Panc1 (cell line): Measurements from ENCODE around the gene TMED7. TPM values are rescaled to one million over a fixed set of nuclear protein-coding genes. Genes with fewer than 3 reads are reported as not detected.

Experiments
- ATAC-seq: fragments of 200-7000 bp; cut with Tn5 transposase; 2 replicates; pipeline ENCODE4 v1.9.1; 2020; ENCODE audit warnings: mild to moderate bottlenecking, moderate library complexity
- BruUV-seq: library from RNA; stranded (reverse); fragments of 400-500 nt; replicated peaks from 2 replicates; lab custom pipeline; 2021; lab: Mats Ljungman, UMichigan
- CTCF ChIA-PET: fragments of 300-600 bp; sonication (Branson Sonifier 250); formaldehyde crosslinking; loops from one replicate; lab custom pipeline; 2022; ENCODE audit warnings: antibody characterized with exemption; lab: Charles Lee
- POLR2A ChIA-PET: fragments of 300-600 bp; sonication (Branson Sonifier 250); formaldehyde crosslinking; loops from one replicate; lab custom pipeline; 2022; ENCODE audit warnings: antibody characterized with exemption; lab: Charles Lee
- DNase-seq: peaks from one replicate; pipeline ENCODE4 v3.0.0-alpha.2; 2010; ENCODE audit warnings: low read depth, low spot score
- H3K27ac ChIP-seq: 2 replicates; pipeline ENCODE4 v1.5.1; 2011; ENCODE audit warnings: mild to moderate bottlenecking, low read length, inconsistent platforms
- H3K27me3 ChIP-seq: fragments of 200-500 bp; sonication (Bioruptor generic); 2 replicates; pipeline ENCODE4 v1.6.0; 2014; ENCODE audit warnings: low read length, inconsistent platforms; ENCODE audit not compliant: control insufficient read depth, insufficient read depth
- H3K36me3 ChIP-seq: fragments of 200-500 bp; sonication (Bioruptor generic); 2 replicates; pipeline ENCODE4 v1.5.1; 2014; ENCODE audit warnings: inconsistent platforms, mild to moderate bottlenecking, low read length, moderate library complexity; ENCODE audit not compliant: control insufficient read depth, insufficient read depth
- H3K4me1 ChIP-seq: 2 replicates; pipeline ENCODE4 v1.5.1; 2011; ENCODE audit warnings: inconsistent platforms, mild to moderate bottlenecking, low read length, moderate library complexity; ENCODE audit not compliant: control insufficient read depth, insufficient read depth
- H3K4me3 ChIP-seq, 2 experiments: 2 replicates each; pipeline ENCODE4 v1.5.1; 2011 to 2012; ENCODE audit warnings: low read depth in 2 of 2, low read length in 2 of 2, mild to moderate bottlenecking in 2 of 2, inconsistent platforms in 1 of 2, moderate library complexity in 1 of 2
- H3K9me3 ChIP-seq: fragments of 200-500 bp; sonication (Bioruptor generic); 2 replicates; pipeline ENCODE4 v1.5.1; 2014; ENCODE audit warnings: low read depth, mild to moderate bottlenecking, inconsistent platforms, low read length, moderate library complexity; ENCODE audit not compliant: control insufficient read depth, insufficient read depth
- CTCF ChIP-seq: fragments of 450-650 bp; IDR thresholded peaks from 2 replicates; pipeline ENCODE4 v1.5.1; 2017; ENCODE audit warnings: mild to moderate bottlenecking
- POLR2AphosphoS5 ChIP-seq: IDR thresholded peaks from 2 replicates; pipeline ENCODE4 v1.6.1; 2012; ENCODE audit warnings: mild to moderate bottlenecking, low read depth, low read length, moderate library complexity
- REST ChIP-seq, 2 experiments: IDR thresholded peaks; 2 replicates each; pipeline ENCODE4 v1.6.1; 2011 to 2012; ENCODE audit warnings: low read depth in 2 of 2, control low read depth in 1 of 2, low read length in 1 of 2, mild to moderate bottlenecking in 1 of 2, moderate library complexity in 1 of 2; ENCODE audit not compliant: insufficient read depth in 1 of 2
- SIN3A ChIP-seq: IDR thresholded peaks from 2 replicates; pipeline ENCODE4 v1.6.1; 2012; ENCODE audit warnings: low read depth, mild to moderate bottlenecking, low read length, moderate library complexity, borderline replicate concordance; ENCODE audit not compliant: insufficient read depth
- TCF7L2 ChIP-seq: IDR thresholded peaks from 2 replicates; pipeline ENCODE4 v1.6.1; 2011; ENCODE audit warnings: mild to moderate bottlenecking, low read depth, low read length, inconsistent platforms
- in situ Hi-C: cut with HindIII; loops from 2 replicates; pipeline ENCODE4 v1.10.0; 2016; ENCODE audit warnings: low sequenced_read_pairs, low pct_unique_long_range_greater_than_20kb
- intact Hi-C: fragments of 100-400 bp; cut with micrococcal nuclease; formaldehyde crosslinking; loops from one replicate; pipeline ENCODE4 v1.10.0; 2022; ENCODE audit not compliant: unreplicated experiment
- total RNA-seq: library from RNA; stranded (reverse); gene quantifications from one replicate; pipeline ENCODE4 v1.2.1, GENCODE V29; 2021; ENCODE audit not compliant: unreplicated experiment

The TMED7 gene
- total RNA-seq, 1 experiment from 2014 or later: 113 TPM

- no TSS peak for BruUV-seq
- no peak for ATAC-seq
- H3K36me3 ChIP-seq: peaks cover 48% of the 10 kb centered on the region
- no peaks in the 10 kb centered on the region for H3K4me1 ChIP-seq
- H3K27ac ChIP-seq: no peak overlapping the region
- no peaks in the 10 kb centered on the region for H3K9me3 ChIP-seq
- CTCF ChIA-PET: interaction anchor here (0.5 to 1.0 kb wide), 2 partner anchors 43 to 308 kb away, joined by 3 to 4 read pairs; no protein-coding TSS in a partner anchor
- no peak for DNase-seq
- POLR2A ChIA-PET: no interaction called here
- no peak overlapping the region for H3K4me3 ChIP-seq
- intact Hi-C loops: no loop called here
- in situ Hi-C loops: no loop called here
- no peaks in the 10 kb centered on the region for H3K27me3 ChIP-seq
- TF ChIP-seq SIN3A (no peak), POLR2AphosphoS5 (no peak)
Measured at GRCh38 chr5:115616892-115617291, 8.9 kb downstream of the TMED7 start.

GRCh38 chr5:115616472-115616871, 9.4 kb downstream of the TMED7 start:
- H3K36me3 ChIP-seq: peaks cover 46% of the 10 kb centered on the region
- intact Hi-C loops (no loop called here), in situ Hi-C loops (no loop called here)
- no peak overlapping the region for H3K27ac ChIP-seq
- H3K4me3 ChIP-seq: no peak overlapping the region
- H3K27me3 ChIP-seq: no peaks in the 10 kb centered on the region
- ChIA-PET CTCF (interaction anchor here (0.5 to 1.0 kb wide), 2 partner anchors 42 to 307 kb away, joined by 3 to 4 read pairs; no protein-coding TSS in a partner anchor), POLR2A (no interaction called here)
- no peak for DNase-seq
- no TSS peak for BruUV-seq
- no peaks in the 10 kb centered on the region for H3K9me3 ChIP-seq
- no peak for ATAC-seq
- no peaks in the 10 kb centered on the region for H3K4me1 ChIP-seq
- no peak for TF ChIP-seq TCF7L2
- TF ChIP-seq CTCF: no peak
- no peak for TF ChIP-seq SIN3A
- no peak for TF ChIP-seq POLR2AphosphoS5
- TF ChIP-seq REST (IDR thresholded peaks at IDR 0.05; ENCODE audit: insufficient read depth in 1 of 2, low read depth in 2 of 2, low read length in 1 of 2): no peak

GRCh38 chr5:115611873-115612272, 14.0 kb downstream of the TMED7 start:
- POLR2A ChIA-PET: interaction anchor here (0.7 kb wide), 1 partner anchor 68 kb away, joined by 10 read pairs; no protein-coding TSS in a partner anchor
- CTCF ChIA-PET: no interaction called here
- Histone ChIP-seq H3K4me1 (no peaks in the 10 kb centered on the region), H3K27ac (no peak overlapping the region), H3K36me3 (peaks cover 13% of the 10 kb centered on the region), H3K9me3 (no peaks in the 10 kb centered on the region), H3K27me3 (no peaks in the 10 kb centered on the region), H3K4me3 (no peak overlapping the region)
- in situ Hi-C loops (no loop called here), intact Hi-C loops (no loop called here)
- TF ChIP-seq POLR2AphosphoS5 (no peak), REST (IDR thresholded peaks at IDR 0.05; ENCODE audit: insufficient read depth in 1 of 2, low read depth in 2 of 2, low read length in 1 of 2) (no peak), CTCF (no peak), SIN3A (no peak), TCF7L2 (no peak)
- no TSS peak for BruUV-seq
- no peak for ATAC-seq
- no peak for DNase-seq
